ENCODE measurements around the gene SCD5. TPM values are rescaled to one million over a fixed set of nuclear protein-coding genes. Genes with fewer than 3 reads are reported as not detected.

SCD5 gene
- total RNA-seq, 4 donors from 2014 or later = 17.6 to 28.4 (median 22.9) TPM

- Histone ChIP-seq H3K9me3 (no peaks in the 10 kb centered on the region), H3K4me3 (no peak overlapping the region), H3K27me3 (no peaks in the 10 kb centered on the region), H3K36me3 (peaks cover 0 to 18% (median 7%) of the 10 kb centered on the region in 4 donors), H3K27ac (replicated peaks in 1 of 4) (no peak overlapping the region), H3K4me1 (no peaks in the 10 kb centered on the region)
- TF ChIP-seq POLR2A (IDR thresholded peaks at IDR 0.05; ENCODE audit: low read depth) = no peak
- no peak for TF ChIP-seq EP300 (IDR thresholded peaks at IDR 0.05)
- TF ChIP-seq POLR2AphosphoS5 (IDR thresholded peaks at IDR 0.05) = no peak
- TF ChIP-seq CTCF (IDR thresholded peaks at IDR 0.05) = no peak
- intact Hi-C loops (cut with DNase I) = no loop called here
- WGBS = 98% methylated on average over 14 of the region's 18 CpGs
- DNase-seq (ENCODE audit: extremely low spot score) = peak; percentile 75
Measured at GRCh38 chr4:82692101-82692780, 106.4 kb downstream of the SCD5 start.

GRCh38 chr4:82691431-82691830, 107.2 kb downstream of the SCD5 start:
- Histone ChIP-seq H3K4me1 (no peaks in the 10 kb centered on the region), H3K4me3 (no peak overlapping the region), H3K27ac (replicated peaks in 1 of 4) (no peak overlapping the region), H3K27me3 (no peaks in the 10 kb centered on the region), H3K9me3 (no peaks in the 10 kb centered on the region), H3K36me3 (peaks cover 0 to 14% (median 7%) of the 10 kb centered on the region in 4 donors)
- TF ChIP-seq CTCF (IDR thresholded peaks at IDR 0.05) (no peak), EP300 (IDR thresholded peaks at IDR 0.05) (no peak), POLR2AphosphoS5 (IDR thresholded peaks at IDR 0.05) (no peak), POLR2A (IDR thresholded peaks at IDR 0.05; ENCODE audit: low read depth) (no peak)
- DNase-seq (ENCODE audit: extremely low spot score) = peak; percentile 62
- intact Hi-C loops (cut with DNase I) = no loop called here
- 93% methylated on average over 2 of the region's 2 CpGs for WGBS

- H3K4me3 ChIP-seq = no peak overlapping the region
- H3K27ac ChIP-seq (replicated peaks in 1 of 4) = no peak overlapping the region
- peak; percentile 82 for DNase-seq (ENCODE audit: extremely low spot score)
- H3K4me1 ChIP-seq = no peaks in the 10 kb centered on the region
- TF ChIP-seq POLR2A (IDR thresholded peaks at IDR 0.05; ENCODE audit: low read depth) (no peak), EP300 (IDR thresholded peaks at IDR 0.05) (no peak), POLR2AphosphoS5 (IDR thresholded peaks at IDR 0.05) (no peak), CTCF (IDR thresholded peaks at IDR 0.05) (no peak)
- no peaks in the 10 kb centered on the region for H3K9me3 ChIP-seq
- peaks cover 0 to 6% (median 3%) of the 10 kb centered on the region in 4 donors for H3K36me3 ChIP-seq
- 94% methylated on average over 6 of the region's 6 CpGs for WGBS
- H3K27me3 ChIP-seq = no peaks in the 10 kb centered on the region
- intact Hi-C loops (cut with DNase I) = no loop called here
Measured at GRCh38 chr4:82688091-82688795, 110.4 kb downstream of the SCD5 start.

- TF ChIP-seq EP300 (IDR thresholded peaks at IDR 0.05) (no peak), CTCF (IDR thresholded peaks at IDR 0.05) (no peak), POLR2AphosphoS5 (IDR thresholded peaks at IDR 0.05) (no peak), POLR2A (IDR thresholded peaks at IDR 0.05; ENCODE audit: low read depth) (no peak)
- intact Hi-C loops (cut with DNase I) = no loop called here
- H3K4me1 ChIP-seq = no peaks in the 10 kb centered on the region
- H3K4me3 ChIP-seq = no peak overlapping the region
- WGBS = 91% methylated on average over 6 of the region's 6 CpGs
- H3K27ac ChIP-seq (replicated peaks in 1 of 4) = no peak overlapping the region
- DNase-seq (ENCODE audit: extremely low spot score) = peak; percentile 66
- H3K36me3 ChIP-seq = peaks cover 0 to 6% (median 3%) of the 10 kb centered on the region in 4 donors
- no peaks in the 10 kb centered on the region for H3K27me3 ChIP-seq
- H3K9me3 ChIP-seq = no peaks in the 10 kb centered on the region
Measured at GRCh38 chr4:82687531-82687930, 111.1 kb downstream of the SCD5 start.

Data from esophagus muscularis mucosa (tissue), 4 donors.